B cell (primary cell): ENCODE results near the gene LMLN. TPM values are rescaled to one million over a fixed set of nuclear protein-coding genes. Genes with fewer than 3 reads are reported as not detected.

ENCODE experiments used
- ATAC-seq: fragments of 200-7000 bp; cut with Tn5 transposase; one replicate; pipeline ENCODE4 v1.10.0; 2021; ENCODE audit warnings: low read depth, mild to moderate bottlenecking, moderate number of reproducible peaks, moderate library complexity
- CTCF ChIA-PET: fragments of 350-600 bp; sonication (Branson Sonifier 250); formaldehyde crosslinking; loops from one replicate; lab custom pipeline; 2021; ENCODE audit warnings: antibody characterized with exemption, inconsistent platforms; lab: Charles Lee
- POLR2A ChIA-PET: fragments of 350-600 bp; sonication (Branson Sonifier 250); formaldehyde crosslinking; loops from one replicate; lab custom pipeline; 2021; ENCODE audit warnings: antibody characterized with exemption; lab: Charles Lee
- DNase-seq: peaks from one replicate; pipeline ENCODE4 v3.0.0; 2013
- H2AFZ ChIP-seq: 2 replicates; pipeline ENCODE4 v1.6.1; 2012; ENCODE audit warnings: mild to moderate bottlenecking, low read depth, low read length; ENCODE audit not compliant: insufficient read depth, poor library complexity, severe bottlenecking
- H3K27ac ChIP-seq, 2 donors: 1 replicate in 1 of 2; 2 replicates in 1 of 2; pipeline ENCODE4 v1.5.1; 2012 to 2013; ENCODE audit warnings: low read length in 2 of 2, mild to moderate bottlenecking in 2 of 2, moderate library complexity in 1 of 2
- H3K27me3 ChIP-seq, 4 experiments: fragments of 200-600 bp in 1 of 4; sonication (generic) in 1 of 4; replicated peaks in 1 of 4; 1 replicate in 2 of 4; 2 replicates in 2 of 4; pipeline versions ENCODE4 v1.6.1 to v1.7.0; 2013 to 2016; ENCODE audit warnings: low read length in 3 of 4, mild to moderate bottlenecking in 2 of 4, mixed read lengths in 1 of 4, moderate library complexity in 1 of 4; ENCODE audit not compliant: insufficient read depth in 4 of 4, control insufficient read depth in 3 of 4; ENCODE audit errors: control extremely low read depth in 1 of 4
- H3K36me3 ChIP-seq, 2 experiments: replicated peaks in 1 of 2; 1 replicate in 1 of 2; 2 replicates in 1 of 2; pipeline versions ENCODE4 v1.6.1 to v1.7.1; 2013; ENCODE audit warnings: low read length in 1 of 2; ENCODE audit not compliant: insufficient read depth in 2 of 2, control insufficient read depth in 1 of 2; ENCODE audit errors: control extremely low read depth in 1 of 2, extremely low read depth in 1 of 2
- H3K4me1 ChIP-seq, 2 donors: fragments of 200-600 bp in 1 of 2; sonication (generic) in 1 of 2; 1 replicate in 1 of 2; 2 replicates in 1 of 2; pipeline versions ENCODE4 v1.5.1 to v1.6.1; 2013 to 2017; ENCODE audit warnings: low read length in 2 of 2; ENCODE audit not compliant: control insufficient read depth in 2 of 2, insufficient read depth in 2 of 2
- H3K4me2 ChIP-seq: replicated peaks from 2 replicates; pipeline ENCODE3; 2012; ENCODE audit warnings: mild to moderate bottlenecking, low read depth, low read length; ENCODE audit not compliant: poor library complexity, severe bottlenecking
- H3K4me3 ChIP-seq, 5 experiments: fragments of 200-600 bp in 1 of 5; sonication (generic) in 1 of 5; 1 replicate in 3 of 5; 2 replicates in 2 of 5; pipeline versions ENCODE4 v1.5.1 to v1.7.0; 2011 to 2016; ENCODE audit warnings: low read length in 4 of 5, mild to moderate bottlenecking in 4 of 5, low read depth in 2 of 5, control low read depth in 1 of 5, moderate library complexity in 1 of 5; ENCODE audit not compliant: insufficient read depth in 1 of 5; ENCODE audit errors: control extremely low read depth in 1 of 5, extremely low read depth in 1 of 5
- H3K79me2 ChIP-seq: fragments of 200-600 bp; sonication (generic); one replicate; pipeline ENCODE4 v1.6.0; 2016; ENCODE audit warnings: low read length; ENCODE audit not compliant: control insufficient read depth, insufficient read depth
- H3K9ac ChIP-seq: fragments of 200-600 bp; sonication (generic); 2 replicates; pipeline ENCODE4 v1.6.1; 2017; ENCODE audit warnings: mild to moderate bottlenecking, low read length, moderate library complexity
- H3K9me3 ChIP-seq, 3 donors: one replicate each; pipeline versions ENCODE4 v1.6.1 to v1.7.1; 2013; ENCODE audit warnings: low read length in 2 of 3; ENCODE audit not compliant: control insufficient read depth in 2 of 3, insufficient read depth in 1 of 3; ENCODE audit errors: control extremely low read depth in 1 of 3
- H4K20me1 ChIP-seq: 2 replicates; pipeline ENCODE4 v1.6.0; 2012; ENCODE audit warnings: mild to moderate bottlenecking, low read length; ENCODE audit not compliant: insufficient read depth, control insufficient read depth, poor library complexity, severe bottlenecking
- H3K27ac Mint-ChIP-seq: one replicate; pipeline ENCODE4 v1.8.0; 2021; ENCODE audit warnings: mixed read lengths
- H3K27me3 Mint-ChIP-seq: one replicate; pipeline ENCODE4 v1.8.0; 2021; ENCODE audit warnings: mixed read lengths
- H3K4me1 Mint-ChIP-seq: one replicate; pipeline ENCODE4 v1.8.0; 2021; ENCODE audit warnings: mixed read lengths
- H3K4me3 Mint-ChIP-seq: one replicate; pipeline ENCODE4 v1.8.0; 2021; ENCODE audit warnings: mixed read lengths
- H3K9me3 Mint-ChIP-seq: one replicate; pipeline ENCODE4 v1.8.0; 2022; ENCODE audit warnings: mixed read lengths; ENCODE audit not compliant: insufficient read depth
- CTCF ChIP-seq: fragments of 200-600 bp; IDR thresholded peaks from one replicate; pipeline ENCODE4 v1.8.0; 2022; ENCODE audit warnings: antibody characterized with exemption, mild to moderate bottlenecking
- EZH2 ChIP-seq: IDR thresholded peaks from 2 replicates; pipeline ENCODE4 v1.6.1; 2012; ENCODE audit warnings: borderline replicate concordance, low read depth, mild to moderate bottlenecking, moderate library complexity, low read length; ENCODE audit not compliant: insufficient read depth, poor library complexity, severe bottlenecking
- WGBS: methylation state at CpG from one replicate; pipeline ENCODE4 v1.1.5; 2013; ENCODE audit warnings: missing lambda C conversion rate; ENCODE audit not compliant: insufficient coverage; 5-methylcytosine and 5-hydroxymethylcytosine counted together
- intact Hi-C: fragments of 100-400 bp; cut with micrococcal nuclease; formaldehyde crosslinking; loops from one replicate; pipeline ENCODE4 v1.10.0; 2022
- polyA plus RNA-seq: library from polyadenylated mRNA; depleted of rRNA; stranded (reverse); fragments of >200 nt; gene quantifications from 2 replicates; pipeline ENCODE4 v1.2.3, GENCODE V29; 2012
- small RNA-seq: library from RNA; depleted of rRNA; stranded (forward); fragments of <200 nt; gene quantifications from one replicate; pipeline ENCODE3, GENCODE V24; 2012; ENCODE audit warnings: low replicate concordance, low read depth; ENCODE audit not compliant: insufficient read length
- total RNA-seq, 2 donors: library from RNA; stranded (reverse); fragments of 120-200 nt in 1 of 2; gene quantifications; 1 replicate in 1 of 2; 2 replicates in 1 of 2; pipeline versions ENCODE4 v1.2.3 to v1.2.4, GENCODE V29; 2013 to 2022

LMLN gene
- total and polyA plus RNA-seq, 2 donors (not counting 1 experiment from before 2014, with no cell fraction given), result 1.4 to 6.7 TPM

- peaks cover 0 to under 1% of the 10 kb centered on the region in 2 donors for H3K4me1 ChIP-seq
- no peak overlapping the region for H3K9ac ChIP-seq
- H3K4me3 Mint-ChIP-seq, result no peak overlapping the region
- ChIA-PET POLR2A (no interaction called here), CTCF (interaction anchor here (5.0 kb wide), 1 partner anchor 13 kb away, joined by 25 read pairs; no protein-coding TSS in a partner anchor)
- no peaks in the 10 kb centered on the region for H4K20me1 ChIP-seq
- peaks cover 0 to 27% (median 14%) of the 10 kb centered on the region in 4 experiments for H3K27me3 ChIP-seq
- H2AFZ ChIP-seq, result no peak overlapping the region
- intact Hi-C loops, result no loop called here
- no peak overlapping the region for H3K4me3 ChIP-seq
- H3K27ac ChIP-seq, result no peak overlapping the region
- no peaks in the 10 kb centered on the region for H3K9me3 Mint-ChIP-seq
- H3K4me1 Mint-ChIP-seq, result peaks cover 4% of the 10 kb centered on the region
- TF ChIP-seq EZH2, result no peak
- TF ChIP-seq CTCF, result no peak
- WGBS, result 44% methylated on average over 3 of the region's 4 CpGs
- no peak for DNase-seq
- H3K36me3 ChIP-seq, result no peaks in the 10 kb centered on the region
- H3K4me2 ChIP-seq, result no peak overlapping the region
- no peak for ATAC-seq
- no peak overlapping the region for H3K27ac Mint-ChIP-seq
- peaks cover 40% of the 10 kb centered on the region for H3K27me3 Mint-ChIP-seq
- H3K9me3 ChIP-seq, result peaks cover 4 to 13% (median 8%) of the 10 kb centered on the region in 3 donors
- no peaks in the 10 kb centered on the region for H3K79me2 ChIP-seq
These were observed 133.2 kb downstream of the LMLN start for GRCh38 chr3:198093112-198093679.

Small RNA genes lying within 50 kb of the gene (small RNA-seq; reads per million reads assigned to genes)
- not detected for gene RNU6-621P
- gene RNU6-821P, result not detected

Other genes with a start within 250 kb of the LMLN start
- 423 and 427 TPM in 2 replicates for gene RUBCN, start 223.3 kb upstream of the LMLN start, total RNA-seq
- 57.3 and 63.5 TPM in 2 replicates for gene RUBCN, start 223.3 kb upstream of the LMLN start, polyA plus RNA-seq
- 110 and 121 TPM in 2 replicates for gene FYTTD1, start 210.3 kb upstream of the LMLN start, total RNA-seq
- 6.2 and 11.8 TPM in 2 replicates for gene FYTTD1, start 210.3 kb upstream of the LMLN start, polyA plus RNA-seq
- gene LRCH3, start 169.0 kb upstream of the LMLN start, total RNA-seq, result 136 and 145 TPM in 2 replicates
- gene LRCH3, start 169.0 kb upstream of the LMLN start, polyA plus RNA-seq, result 30.1 and 30.2 TPM in 2 replicates
- 1,136 and 1,228 TPM in 2 replicates for gene RPL35A, start 10.0 kb upstream of the LMLN start, total RNA-seq
- 1,242 and 1,499 TPM in 2 replicates for gene RPL35A, start 10.0 kb upstream of the LMLN start, polyA plus RNA-seq